GM06990 (cell line): Measurements from ENCODE around the gene CT45A1.
A peak's percentile ranks its signal among the peaks of the same experiment; 100 is the strongest.
"Not testable (repeated sequence)": the region's sequence is repeated elsewhere in the genome, so short reads cannot be mapped to it uniquely, and the experiment has no call there.

ENCODE experiments used
- DNase-seq: peaks from one replicate; pipeline ENCODE4 v3.0.0-alpha.2; 2011; ENCODE audit not compliant: insufficient read length; ENCODE audit errors: extremely low read depth
- H3K27me3 ChIP-seq: replicated peaks from 2 replicates; pipeline ENCODE4 v1.6.0; 2011; ENCODE audit warnings: low read length; ENCODE audit not compliant: control insufficient read depth, insufficient read depth
- H3K36me3 ChIP-seq: 2 replicates; pipeline ENCODE4 v1.5.1; 2011; ENCODE audit warnings: low read length; ENCODE audit not compliant: control insufficient read depth, insufficient read depth
- H3K4me3 ChIP-seq: replicated peaks from 2 replicates; pipeline ENCODE4 v1.5.1; 2011; ENCODE audit warnings: low read depth, mild to moderate bottlenecking, control low read depth, low read length
- CTCF ChIP-seq: IDR thresholded peaks from 2 replicates; pipeline ENCODE4 v1.5.1; 2011; ENCODE audit warnings: low read length, control low read depth, mild to moderate bottlenecking, inconsistent platforms; ENCODE audit not compliant: insufficient read depth, poor library complexity, severe bottlenecking

CT45A1 gene

GRCh38 chrX:135707880-135708279, 5.6 kb upstream of the CT45A1 start:
- DNase-seq, result no peak
- Histone ChIP-seq H3K27me3 (no peaks in the 10 kb centered on the region), H3K4me3 (no peak overlapping the region), H3K36me3 (no peaks in the 10 kb centered on the region)
- peak; percentile 62 for TF ChIP-seq CTCF

- H3K36me3 ChIP-seq, result no peaks in the 10 kb centered on the region
- no peak overlapping the region for H3K4me3 ChIP-seq
- no peaks in the 10 kb centered on the region for H3K27me3 ChIP-seq
- no peak for TF ChIP-seq CTCF
- DNase-seq, result no peak
Observed at GRCh38 chrX:135713795-135714194, 356 bp downstream of the CT45A1 start.

- not testable (repeated sequence) for H3K27me3 ChIP-seq
Observed at GRCh38 chrX:135734666-135735065, 21.2 kb downstream of the CT45A1 start.

GRCh38 chrX:135737366-135738071, 24.1 kb downstream of the CT45A1 start:
- peak; percentile 12 for TF ChIP-seq CTCF
- H3K4me3 ChIP-seq, result no peak overlapping the region

More at GRCh38 chrX:135734666-135735065, 21.2 kb downstream of the CT45A1 start:
- H3K4me3 ChIP-seq, H3K36me3 ChIP-seq, DNase-seq: not testable (repeated sequence)

GRCh38 chrX:135740681-135741149, 27.3 kb downstream of the CT45A1 start:
- Histone ChIP-seq H3K27me3 (no peaks in the 10 kb centered on the region), H3K36me3 (no peaks in the 10 kb centered on the region), H3K4me3 (no peak overlapping the region)
- TF ChIP-seq CTCF, result peak; percentile 69
- DNase-seq, result peak; percentile 10

More at GRCh38 chrX:135737366-135738071, 24.1 kb downstream of the CT45A1 start:
- H3K27me3 ChIP-seq, result no peaks in the 10 kb centered on the region
- no peaks in the 10 kb centered on the region for H3K36me3 ChIP-seq
- DNase-seq, result no peak

GRCh38 chrX:135741192-135741715, 27.8 kb downstream of the CT45A1 start:
- no peaks in the 10 kb centered on the region for H3K27me3 ChIP-seq
- no peak for TF ChIP-seq CTCF
- H3K4me3 ChIP-seq, result no peak overlapping the region
- no peaks in the 10 kb centered on the region for H3K36me3 ChIP-seq
- no peak for DNase-seq

GRCh38 chrX:135744739-135745138, 31.3 kb downstream of the CT45A1 start:
- H3K4me3 ChIP-seq, DNase-seq, H3K27me3 ChIP-seq, H3K36me3 ChIP-seq: not testable (repeated sequence)

GRCh38 chrX:135768091-135768490, 54.7 kb downstream of the CT45A1 start, which contains the start of gene CT45A3:
CT45A3 (minus strand) TSS chrX:135768191; CDS start chrX:135764444, 3,747 bp downstream.
- not testable (repeated sequence) for H3K4me3 ChIP-seq, H3K27me3 ChIP-seq

More at GRCh38 chrX:135768091-135768490, 54.7 kb downstream of the CT45A1 start, which contains the start of gene CT45A3:
- not testable (repeated sequence) for H3K36me3 ChIP-seq, DNase-seq
